ENCODE results near the gene GLRX5.

DNA sequence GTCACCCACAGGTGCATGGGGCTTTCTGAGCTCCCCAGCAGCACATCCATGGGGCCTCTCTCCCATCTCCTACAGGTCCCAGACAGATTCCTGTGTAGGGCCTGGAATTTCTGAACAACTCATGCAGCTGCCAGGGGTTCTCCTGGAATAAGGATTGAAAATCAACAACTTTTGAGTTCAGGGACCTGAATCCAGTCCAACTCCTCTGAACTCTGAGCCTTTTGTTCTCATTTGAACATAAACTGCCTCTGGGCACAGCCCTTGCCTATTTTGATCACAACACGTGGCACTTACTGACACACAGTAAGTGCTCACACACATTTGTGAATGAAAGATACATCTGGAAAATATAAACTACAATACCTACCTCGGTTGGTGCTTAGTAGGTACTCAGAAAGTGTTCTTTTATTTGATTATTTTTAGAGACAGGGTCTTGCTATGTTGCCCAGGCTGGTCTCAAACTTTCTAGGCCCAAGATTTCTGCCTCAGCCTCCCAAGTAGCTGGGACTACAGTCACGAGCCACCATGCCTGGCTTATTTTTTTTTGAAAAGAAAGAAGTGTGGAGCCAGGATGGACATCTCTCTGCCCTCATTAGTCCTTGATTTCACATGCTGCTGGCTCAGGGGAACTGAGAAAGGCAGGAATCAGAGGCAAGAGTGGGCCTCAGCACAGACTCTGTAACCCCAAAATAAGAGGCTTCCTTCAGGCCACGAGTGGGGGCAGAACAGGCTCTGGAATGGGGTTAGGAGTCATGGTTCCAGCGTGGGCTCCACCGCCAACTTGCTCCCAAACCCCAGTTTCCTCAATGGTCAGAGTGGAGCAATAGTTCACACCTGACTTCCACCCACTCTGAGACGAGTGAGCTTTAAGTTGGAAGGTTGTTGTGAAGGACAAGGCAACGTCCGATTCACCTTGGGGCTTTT, 45.4 kb upstream of the GLRX5 start:
- no peak for TF ChIP-seq ZFX (IDR thresholded peaks at IDR 0.05)
- TF ChIP-seq, protein P1, sequence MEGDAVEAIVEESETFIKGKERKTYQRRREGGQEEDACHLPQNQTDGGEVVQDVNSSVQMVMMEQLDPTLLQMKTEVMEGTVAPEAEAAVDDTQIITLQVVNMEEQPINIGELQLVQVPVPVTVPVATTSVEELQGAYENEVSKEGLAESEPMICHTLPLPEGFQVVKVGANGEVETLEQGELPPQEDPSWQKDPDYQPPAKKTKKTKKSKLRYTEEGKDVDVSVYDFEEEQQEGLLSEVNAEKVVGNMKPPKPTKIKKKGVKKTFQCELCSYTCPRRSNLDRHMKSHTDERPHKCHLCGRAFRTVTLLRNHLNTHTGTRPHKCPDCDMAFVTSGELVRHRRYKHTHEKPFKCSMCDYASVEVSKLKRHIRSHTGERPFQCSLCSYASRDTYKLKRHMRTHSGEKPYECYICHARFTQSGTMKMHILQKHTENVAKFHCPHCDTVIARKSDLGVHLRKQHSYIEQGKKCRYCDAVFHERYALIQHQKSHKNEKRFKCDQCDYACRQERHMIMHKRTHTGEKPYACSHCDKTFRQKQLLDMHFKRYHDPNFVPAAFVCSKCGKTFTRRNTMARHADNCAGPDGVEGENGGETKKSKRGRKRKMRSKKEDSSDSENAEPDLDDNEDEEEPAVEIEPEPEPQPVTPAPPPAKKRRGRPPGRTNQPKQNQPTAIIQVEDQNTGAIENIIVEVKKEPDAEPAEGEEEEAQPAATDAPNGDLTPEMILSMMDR (IDR thresholded peaks at IDR 0.05 in 2 of 3, conservative IDR thresholded peaks at IDR 0.05 in 1 of 3; ENCODE audit: borderline replicate concordance in 1 of 3, insufficient read depth in 1 of 3, low read depth in 2 of 3, low read length in 2 of 3), result no peak
- TF ChIP-seq JUND (IDR thresholded peaks at IDR 0.05), result no peak
- TF ChIP-seq EZH2phosphoT487 (IDR thresholded peaks at IDR 0.05; ENCODE audit: borderline replicate concordance), result no peak
- no peak for TF ChIP-seq RAD21 (IDR thresholded peaks at IDR 0.05; ENCODE audit: low read depth)
- TF ChIP-seq POLR2AphosphoS5 (IDR thresholded peaks at IDR 0.05; ENCODE audit: low read depth, low read length), result no peak
- no peak for TF ChIP-seq POLR2A (IDR thresholded peaks at IDR 0.05; ENCODE audit: borderline replicate concordance, extremely low read depth, insufficient read depth, insufficient read length)
- no peak for TF ChIP-seq EGR1 (IDR thresholded peaks at IDR 0.05; ENCODE audit: low read depth)
- TF ChIP-seq, protein P2, sequence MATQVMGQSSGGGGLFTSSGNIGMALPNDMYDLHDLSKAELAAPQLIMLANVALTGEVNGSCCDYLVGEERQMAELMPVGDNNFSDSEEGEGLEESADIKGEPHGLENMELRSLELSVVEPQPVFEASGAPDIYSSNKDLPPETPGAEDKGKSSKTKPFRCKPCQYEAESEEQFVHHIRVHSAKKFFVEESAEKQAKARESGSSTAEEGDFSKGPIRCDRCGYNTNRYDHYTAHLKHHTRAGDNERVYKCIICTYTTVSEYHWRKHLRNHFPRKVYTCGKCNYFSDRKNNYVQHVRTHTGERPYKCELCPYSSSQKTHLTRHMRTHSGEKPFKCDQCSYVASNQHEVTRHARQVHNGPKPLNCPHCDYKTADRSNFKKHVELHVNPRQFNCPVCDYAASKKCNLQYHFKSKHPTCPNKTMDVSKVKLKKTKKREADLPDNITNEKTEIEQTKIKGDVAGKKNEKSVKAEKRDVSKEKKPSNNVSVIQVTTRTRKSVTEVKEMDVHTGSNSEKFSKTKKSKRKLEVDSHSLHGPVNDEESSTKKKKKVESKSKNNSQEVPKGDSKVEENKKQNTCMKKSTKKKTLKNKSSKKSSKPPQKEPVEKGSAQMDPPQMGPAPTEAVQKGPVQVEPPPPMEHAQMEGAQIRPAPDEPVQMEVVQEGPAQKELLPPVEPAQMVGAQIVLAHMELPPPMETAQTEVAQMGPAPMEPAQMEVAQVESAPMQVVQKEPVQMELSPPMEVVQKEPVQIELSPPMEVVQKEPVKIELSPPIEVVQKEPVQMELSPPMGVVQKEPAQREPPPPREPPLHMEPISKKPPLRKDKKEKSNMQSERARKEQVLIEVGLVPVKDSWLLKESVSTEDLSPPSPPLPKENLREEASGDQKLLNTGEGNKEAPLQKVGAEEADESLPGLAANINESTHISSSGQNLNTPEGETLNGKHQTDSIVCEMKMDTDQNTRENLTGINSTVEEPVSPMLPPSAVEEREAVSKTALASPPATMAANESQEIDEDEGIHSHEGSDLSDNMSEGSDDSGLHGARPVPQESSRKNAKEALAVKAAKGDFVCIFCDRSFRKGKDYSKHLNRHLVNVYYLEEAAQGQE (IDR thresholded peaks at IDR 0.05; ENCODE audit: low read depth), result no peak
- no peak for TF ChIP-seq YY1 (IDR thresholded peaks at IDR 0.05; ENCODE audit: extremely low read depth, insufficient replicate concordance, low read depth, low read length)
